Activated T-helper 1 cell treated with Interleukin-2 at 50 U/mL for 16 hours (primary cell): ENCODE data around the gene GALNT9.
"Not testable (repeated sequence)": the region's sequence is repeated elsewhere in the genome, so short reads cannot be mapped to it uniquely, and the experiment has no call there.

Source experiments
- DNase-seq: peaks from one replicate; pipeline ENCODE4 v3.0.0-alpha.2; 2020; ENCODE audit warnings: low read depth

The GALNT9 gene

GRCh38 chr12:132329036-132329719, at the start of gene GALNT9:
Gene GALNT9, minus strand, starts transcription at chr12:132329589. Its CDS starts 386 bp downstream, at chr12:132329203.
- DNase-seq, result no peak

- DNase-seq, result not testable (repeated sequence)
These were observed 49.7 kb upstream of the GALNT9 start for GRCh38 chr12:132379057-132379456.

GRCh38 chr12:132377147-132377546, 47.8 kb upstream of the GALNT9 start:
- no peak for DNase-seq

GRCh38 chr12:132376464-132376830, 47.1 kb upstream of the GALNT9 start:
- no peak for DNase-seq

GRCh38 chr12:132375747-132376463, 46.5 kb upstream of the GALNT9 start:
- no peak for DNase-seq

- no peak for DNase-seq
These were observed 45.4 kb upstream of the GALNT9 start for GRCh38 chr12:132374612-132375445.

GRCh38 chr12:132373901-132374611, 44.7 kb upstream of the GALNT9 start:
- DNase-seq, result no peak

GRCh38 chr12:132367852-132368251, 38.5 kb upstream of the GALNT9 start:
- DNase-seq, result no peak

GRCh38 chr12:132367071-132367851, 37.9 kb upstream of the GALNT9 start:
- no peak for DNase-seq

- no peak for DNase-seq
These were observed 37.0 kb upstream of the GALNT9 start for GRCh38 chr12:132366341-132366861.

- no peak for DNase-seq
These were observed 35.8 kb upstream of the GALNT9 start for GRCh38 chr12:132365226-132365625.

- DNase-seq, result no peak
These were observed 35.0 kb upstream of the GALNT9 start for GRCh38 chr12:132364348-132364902.

GRCh38 chr12:132363661-132364347, 34.4 kb upstream of the GALNT9 start:
- no peak for DNase-seq

GRCh38 chr12:132362996-132363660, 33.7 kb upstream of the GALNT9 start:
- no peak for DNase-seq

- DNase-seq, result no peak
These were observed 31.8 kb upstream of the GALNT9 start for GRCh38 chr12:132360906-132361777.

GRCh38 chr12:132360410-132360809, 31.0 kb upstream of the GALNT9 start:
- DNase-seq, result no peak

GRCh38 chr12:132359971-132360370, 30.6 kb upstream of the GALNT9 start:
- DNase-seq, result no peak

GRCh38 chr12:132359551-132359950, 30.2 kb upstream of the GALNT9 start:
- no peak for DNase-seq
